Measurements from ENCODE around the gene ZBTB7A.

ZBTB7A gene

DNA sequence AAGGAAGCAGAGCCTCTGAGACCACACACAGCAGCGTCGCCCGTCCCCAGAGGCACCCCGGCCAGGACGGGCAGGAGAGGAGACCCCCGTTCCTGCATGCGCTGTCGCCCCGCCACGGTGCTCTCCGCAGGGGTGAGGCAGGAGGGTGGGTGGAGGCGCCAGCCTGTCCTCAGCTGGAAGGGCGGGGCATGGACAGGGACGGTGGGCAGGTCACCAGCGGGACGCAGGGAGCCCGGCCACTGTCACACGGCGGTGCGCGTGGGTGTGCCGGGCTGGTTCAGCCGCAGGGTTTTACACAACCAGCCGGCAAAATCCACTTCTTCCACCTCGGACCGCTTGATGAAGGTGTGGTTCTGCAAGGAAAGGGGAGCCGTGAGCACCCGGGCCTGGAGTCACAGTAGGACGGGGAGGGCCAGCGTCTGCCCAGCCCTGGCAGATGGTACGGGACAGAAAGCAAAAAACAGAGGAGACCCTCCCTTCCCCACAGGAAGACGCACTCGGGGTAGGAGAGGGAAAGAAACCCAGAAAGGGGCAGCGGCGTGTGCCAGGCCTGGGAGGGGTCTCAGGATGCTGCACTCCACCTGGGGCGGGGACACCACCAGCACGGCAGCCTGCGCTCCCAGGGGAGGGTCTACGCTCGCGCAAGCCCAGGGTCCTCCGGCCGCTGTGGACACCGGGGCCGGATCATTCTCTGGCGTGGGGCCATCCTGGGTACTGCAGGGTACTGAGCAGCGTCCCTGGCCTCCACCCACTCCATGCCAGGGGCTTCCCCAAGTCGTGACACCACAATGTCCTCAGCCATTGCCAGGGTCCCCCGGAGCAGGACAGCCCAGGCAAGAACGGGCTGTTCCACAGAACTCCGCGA lies 23.9 kb upstream of the ZBTB7A start:
- Histone ChIP-seq H3K79me1 (ENCODE audit: low read length) (no peaks in the 10 kb centered on the region), H3K4me1 (ENCODE audit: control insufficient read depth, low read depth, low read length) (no peaks in the 10 kb centered on the region)
- WGBS (ENCODE audit: extremely low coverage, insufficient coverage, low lambda C conversion rate): no CpG with 5 or more reads among the region's 52 CpGs

GRCh38 chr19:4089946-4090345 lies 23.2 kb upstream of the ZBTB7A start:
- Histone ChIP-seq H3K4me1 (ENCODE audit: control insufficient read depth, low read depth, low read length) (no peaks in the 10 kb centered on the region), H4K8ac (ENCODE audit: low read depth, low read length) (no peak overlapping the region), H3K27ac (ENCODE audit: low read depth, low read length) (no peak overlapping the region), H4K5ac (ENCODE audit: low read length) (no peak overlapping the region), H3K9ac (ENCODE audit: low read length) (no peak overlapping the region), H3K36me3 (ENCODE audit: control insufficient read depth, insufficient read depth, low read length) (peaks cover 3% of the 10 kb centered on the region), H3K4me3 (ENCODE audit: low read length) (no peak overlapping the region), H3K4me2 (ENCODE audit: low read length) (no peak overlapping the region), H3K27me3 (ENCODE audit: insufficient read depth, low read length, poor library complexity) (no peaks in the 10 kb centered on the region), H3K4ac (ENCODE audit: low read depth, low read length) (no peak overlapping the region), H3K56ac (ENCODE audit: low read length) (no peak overlapping the region), H2AK5ac (ENCODE audit: low read length) (no peak overlapping the region), H2BK120ac (ENCODE audit: low read depth, low read length) (no peak overlapping the region), H2BK15ac (replicated peaks; ENCODE audit: low read depth) (no peak overlapping the region), H3K23ac (ENCODE audit: low read length) (no peak overlapping the region), H3K18ac (ENCODE audit: low read length) (no peak overlapping the region), H3K79me1 (ENCODE audit: low read length) (no peaks in the 10 kb centered on the region), H3K79me2 (ENCODE audit: control insufficient read depth, insufficient read depth, low read length) (no peaks in the 10 kb centered on the region), H2BK5ac (ENCODE audit: low read length) (no peak overlapping the region)
- no peak for DNase-seq
- no CpG with 5 or more reads among the region's 22 CpGs for WGBS (ENCODE audit: extremely low coverage, insufficient coverage, low lambda C conversion rate)

More for the DNA sequence above, 23.9 kb upstream of the ZBTB7A start:
- DNase-seq: no peak
- H3K27ac ChIP-seq (ENCODE audit: low read depth, low read length): no peak overlapping the region
- H3K9ac ChIP-seq (ENCODE audit: low read length): no peak overlapping the region
- no peak overlapping the region for H3K56ac ChIP-seq (ENCODE audit: low read length)
- H2BK5ac ChIP-seq (ENCODE audit: low read length): no peak overlapping the region
- no peak overlapping the region for H3K4me2 ChIP-seq (ENCODE audit: low read length)
- H3K4ac ChIP-seq (ENCODE audit: low read depth, low read length): no peak overlapping the region
- peaks cover 3% of the 10 kb centered on the region for H3K36me3 ChIP-seq (ENCODE audit: control insufficient read depth, insufficient read depth, low read length)
- no peak overlapping the region for H3K23ac ChIP-seq (ENCODE audit: low read length)
- H2AK5ac ChIP-seq (ENCODE audit: low read length): no peak overlapping the region
- H2BK120ac ChIP-seq (ENCODE audit: low read depth, low read length): no peak overlapping the region
- H3K79me2 ChIP-seq (ENCODE audit: control insufficient read depth, insufficient read depth, low read length): no peaks in the 10 kb centered on the region
- no peak overlapping the region for H3K18ac ChIP-seq (ENCODE audit: low read length)
- H2BK15ac ChIP-seq (replicated peaks; ENCODE audit: low read depth): no peak overlapping the region
- H3K27me3 ChIP-seq (ENCODE audit: insufficient read depth, low read length, poor library complexity): no peaks in the 10 kb centered on the region
- no peak overlapping the region for H4K5ac ChIP-seq (ENCODE audit: low read length)
- H4K8ac ChIP-seq (ENCODE audit: low read depth, low read length): no peak overlapping the region
- H3K4me3 ChIP-seq (ENCODE audit: low read length): no peak overlapping the region

DNA sequence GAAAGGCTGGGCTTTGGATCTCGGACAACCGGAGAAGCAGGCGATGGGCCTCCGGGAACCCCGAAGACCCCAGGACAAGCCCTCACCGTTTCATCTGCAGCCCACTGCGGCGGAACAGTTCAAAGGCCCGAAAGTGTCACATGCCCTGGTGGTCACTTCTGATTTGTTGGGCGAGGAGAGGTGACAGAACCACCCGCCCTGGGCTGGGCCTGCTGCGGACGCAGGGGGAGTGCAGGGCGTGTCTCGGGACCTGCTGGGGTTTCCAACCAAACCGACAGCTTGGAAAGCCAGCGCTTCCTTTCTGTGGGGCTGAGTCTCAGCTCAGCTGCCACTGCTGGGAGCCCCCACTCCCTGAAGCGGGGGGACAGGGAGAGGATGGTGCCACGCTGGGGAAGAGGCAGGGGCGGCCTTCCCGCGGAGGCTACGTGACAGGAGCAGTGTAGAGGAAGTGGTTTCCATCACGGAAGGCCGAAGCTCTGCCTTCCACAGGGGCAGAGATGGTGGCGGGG lies 22.8 kb upstream of the ZBTB7A start:
- Histone ChIP-seq H3K4me1 (ENCODE audit: control insufficient read depth, low read depth, low read length) (no peaks in the 10 kb centered on the region), H2BK15ac (replicated peaks; ENCODE audit: low read depth) (no peak overlapping the region), H2AK5ac (ENCODE audit: low read length) (no peak overlapping the region), H4K5ac (ENCODE audit: low read length) (no peak overlapping the region), H4K8ac (ENCODE audit: low read depth, low read length) (no peak overlapping the region), H3K79me1 (ENCODE audit: low read length) (no peaks in the 10 kb centered on the region), H3K18ac (ENCODE audit: low read length) (no peak overlapping the region), H3K36me3 (ENCODE audit: control insufficient read depth, insufficient read depth, low read length) (peaks cover 3% of the 10 kb centered on the region), H3K4me2 (ENCODE audit: low read length) (no peak overlapping the region), H2BK120ac (ENCODE audit: low read depth, low read length) (no peak overlapping the region), H2BK5ac (ENCODE audit: low read length) (no peak overlapping the region), H3K4me3 (ENCODE audit: low read length) (no peak overlapping the region), H3K79me2 (ENCODE audit: control insufficient read depth, insufficient read depth, low read length) (no peaks in the 10 kb centered on the region), H3K23ac (ENCODE audit: low read length) (no peak overlapping the region), H3K27me3 (ENCODE audit: insufficient read depth, low read length, poor library complexity) (no peaks in the 10 kb centered on the region), H3K56ac (ENCODE audit: low read length) (no peak overlapping the region), H3K4ac (ENCODE audit: low read depth, low read length) (no peak overlapping the region), H3K27ac (ENCODE audit: low read depth, low read length) (no peak overlapping the region), H3K9ac (ENCODE audit: low read length) (no peak overlapping the region)
- no peak for DNase-seq
- WGBS (ENCODE audit: extremely low coverage, insufficient coverage, low lambda C conversion rate): no CpG with 5 or more reads among the region's 26 CpGs

GRCh38 chr19:4088975-4089374 lies 22.3 kb upstream of the ZBTB7A start:
- H4K8ac ChIP-seq (ENCODE audit: low read depth, low read length): no peak overlapping the region
- no peak overlapping the region for H3K56ac ChIP-seq (ENCODE audit: low read length)
- H3K4me3 ChIP-seq (ENCODE audit: low read length): no peak overlapping the region
- H3K79me2 ChIP-seq (ENCODE audit: control insufficient read depth, insufficient read depth, low read length): no peaks in the 10 kb centered on the region
- no peaks in the 10 kb centered on the region for H3K79me1 ChIP-seq (ENCODE audit: low read length)
- no peak for DNase-seq
- H3K4ac ChIP-seq (ENCODE audit: low read depth, low read length): no peak overlapping the region
- no CpG with 5 or more reads among the region's 2 CpGs for WGBS (ENCODE audit: extremely low coverage, insufficient coverage, low lambda C conversion rate)
- H2AK5ac ChIP-seq (ENCODE audit: low read length): no peak overlapping the region
- no peak overlapping the region for H4K5ac ChIP-seq (ENCODE audit: low read length)
- no peak overlapping the region for H3K9ac ChIP-seq (ENCODE audit: low read length)
- H3K4me1 ChIP-seq (ENCODE audit: control insufficient read depth, low read depth, low read length): no peaks in the 10 kb centered on the region
- H3K4me2 ChIP-seq (ENCODE audit: low read length): no peak overlapping the region
- H2BK5ac ChIP-seq (ENCODE audit: low read length): no peak overlapping the region
- no peak overlapping the region for H2BK15ac ChIP-seq (replicated peaks; ENCODE audit: low read depth)
- peaks cover 3% of the 10 kb centered on the region for H3K36me3 ChIP-seq (ENCODE audit: control insufficient read depth, insufficient read depth, low read length)
- H3K27me3 ChIP-seq (ENCODE audit: insufficient read depth, low read length, poor library complexity): no peaks in the 10 kb centered on the region
- no peak overlapping the region for H2BK120ac ChIP-seq (ENCODE audit: low read depth, low read length)
- H3K18ac ChIP-seq (ENCODE audit: low read length): no peak overlapping the region
- no peak overlapping the region for H3K23ac ChIP-seq (ENCODE audit: low read length)
- H3K27ac ChIP-seq (ENCODE audit: low read depth, low read length): no peak overlapping the region

DNA sequence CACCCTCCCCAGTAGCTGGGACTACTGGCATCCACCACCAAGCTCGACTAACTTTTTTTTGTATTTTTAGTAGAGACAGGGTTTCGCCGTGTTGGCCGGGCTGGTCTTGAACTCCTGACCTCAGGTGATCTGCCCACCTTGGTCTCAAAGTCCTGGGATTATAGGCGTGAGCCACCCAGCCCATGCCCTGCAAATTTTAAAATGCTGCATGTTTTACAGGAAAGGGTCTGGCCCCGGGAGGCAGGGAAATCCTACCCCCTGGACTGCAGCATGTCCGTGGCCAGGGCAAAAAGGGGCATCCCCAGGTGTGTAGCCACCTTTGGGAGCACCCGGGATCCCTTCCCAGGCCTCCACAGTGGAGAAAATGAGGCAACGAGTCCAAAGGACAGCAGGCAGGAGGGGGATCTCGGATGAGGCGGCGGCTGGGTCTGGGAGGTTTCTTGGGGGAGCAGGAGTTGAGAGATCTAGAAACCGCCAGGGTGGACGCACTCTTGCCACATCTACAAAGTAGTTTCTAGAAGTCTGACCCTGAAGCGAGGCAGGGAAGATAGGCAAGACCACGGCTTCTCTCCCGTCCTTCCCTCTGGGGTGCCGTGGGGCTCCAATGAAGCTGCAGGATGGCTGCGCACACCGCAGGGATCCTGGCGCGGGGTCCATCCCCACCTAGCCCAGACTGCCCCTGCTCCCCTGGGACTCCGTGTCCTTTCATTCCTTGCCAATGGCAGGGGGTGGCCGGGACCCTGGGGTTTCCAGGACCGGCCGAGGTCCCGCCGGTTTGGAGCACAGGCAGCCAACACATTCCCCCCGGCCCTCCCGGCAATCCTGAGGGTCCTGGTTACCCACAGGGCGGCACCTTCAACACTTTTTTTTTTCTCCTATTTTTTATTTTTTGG lies 21.3 kb upstream of the ZBTB7A start:
- Histone ChIP-seq H3K18ac (ENCODE audit: low read length) (no peak overlapping the region), H3K27me3 (ENCODE audit: insufficient read depth, low read length, poor library complexity) (no peaks in the 10 kb centered on the region), H3K27ac (ENCODE audit: low read depth, low read length) (no peak overlapping the region), H2BK5ac (ENCODE audit: low read length) (no peak overlapping the region), H3K4me3 (ENCODE audit: low read length) (no peak overlapping the region), H3K56ac (ENCODE audit: low read length) (no peak overlapping the region), H2AK5ac (ENCODE audit: low read length) (no peak overlapping the region), H2BK120ac (ENCODE audit: low read depth, low read length) (no peak overlapping the region), H3K4ac (ENCODE audit: low read depth, low read length) (no peak overlapping the region), H4K8ac (ENCODE audit: low read depth, low read length) (no peak overlapping the region), H3K36me3 (ENCODE audit: control insufficient read depth, insufficient read depth, low read length) (peaks cover 3% of the 10 kb centered on the region), H2BK15ac (replicated peaks; ENCODE audit: low read depth) (no peak overlapping the region), H3K79me2 (ENCODE audit: control insufficient read depth, insufficient read depth, low read length) (no peaks in the 10 kb centered on the region), H3K4me2 (ENCODE audit: low read length) (no peak overlapping the region), H3K23ac (ENCODE audit: low read length) (no peak overlapping the region), H3K79me1 (ENCODE audit: low read length) (no peaks in the 10 kb centered on the region), H3K9ac (ENCODE audit: low read length) (no peak overlapping the region), H4K5ac (ENCODE audit: low read length) (no peak overlapping the region), H3K4me1 (ENCODE audit: control insufficient read depth, low read depth, low read length) (no peaks in the 10 kb centered on the region)
- no peak for DNase-seq
- no CpG with 5 or more reads among the region's 31 CpGs for WGBS (ENCODE audit: extremely low coverage, insufficient coverage, low lambda C conversion rate)

Data from mesendoderm (in vitro differentiated cells).